ENCODE data around the gene GARIN5A.

DNA sequence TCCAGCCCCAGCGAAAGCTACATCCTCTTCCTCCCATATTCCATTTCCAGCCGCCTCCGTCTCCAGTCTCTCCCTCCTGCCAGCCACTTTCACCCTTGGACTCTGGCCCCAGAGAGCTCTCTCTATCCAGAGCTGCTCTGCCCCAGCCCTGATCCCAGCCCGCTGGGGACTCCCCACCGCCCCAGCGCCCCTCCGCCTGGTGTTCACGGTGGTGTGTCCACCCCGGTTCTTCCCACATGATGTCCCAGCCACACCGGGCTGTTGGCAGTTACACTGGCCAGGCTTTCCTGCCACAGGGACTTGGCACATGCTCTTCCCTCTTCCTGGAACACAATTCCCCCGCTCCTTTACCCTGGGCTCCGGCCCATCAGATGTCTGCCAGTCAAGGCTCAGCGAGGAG is 11.6 kb downstream of the GARIN5A start:
- TF ChIP-seq RFX5 (IDR thresholded peaks at IDR 0.05): no peak
- TF ChIP-seq EP300 (IDR thresholded peaks at IDR 0.05): no peak
- TF ChIP-seq, protein P1, sequence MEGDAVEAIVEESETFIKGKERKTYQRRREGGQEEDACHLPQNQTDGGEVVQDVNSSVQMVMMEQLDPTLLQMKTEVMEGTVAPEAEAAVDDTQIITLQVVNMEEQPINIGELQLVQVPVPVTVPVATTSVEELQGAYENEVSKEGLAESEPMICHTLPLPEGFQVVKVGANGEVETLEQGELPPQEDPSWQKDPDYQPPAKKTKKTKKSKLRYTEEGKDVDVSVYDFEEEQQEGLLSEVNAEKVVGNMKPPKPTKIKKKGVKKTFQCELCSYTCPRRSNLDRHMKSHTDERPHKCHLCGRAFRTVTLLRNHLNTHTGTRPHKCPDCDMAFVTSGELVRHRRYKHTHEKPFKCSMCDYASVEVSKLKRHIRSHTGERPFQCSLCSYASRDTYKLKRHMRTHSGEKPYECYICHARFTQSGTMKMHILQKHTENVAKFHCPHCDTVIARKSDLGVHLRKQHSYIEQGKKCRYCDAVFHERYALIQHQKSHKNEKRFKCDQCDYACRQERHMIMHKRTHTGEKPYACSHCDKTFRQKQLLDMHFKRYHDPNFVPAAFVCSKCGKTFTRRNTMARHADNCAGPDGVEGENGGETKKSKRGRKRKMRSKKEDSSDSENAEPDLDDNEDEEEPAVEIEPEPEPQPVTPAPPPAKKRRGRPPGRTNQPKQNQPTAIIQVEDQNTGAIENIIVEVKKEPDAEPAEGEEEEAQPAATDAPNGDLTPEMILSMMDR (IDR thresholded peaks at IDR 0.05): no peak
- TF ChIP-seq POLR2AphosphoS2 (conservative IDR thresholded peaks at IDR 0.05; ENCODE audit: low read length): no peak
- TF ChIP-seq POLR2A (IDR thresholded peaks at IDR 0.05; ENCODE audit: low read length): no peak
- no peak for TF ChIP-seq RAD21 (conservative IDR thresholded peaks at IDR 0.05 in 1 of 2, IDR thresholded peaks at IDR 0.05 in 1 of 2)
- TF ChIP-seq RNF2 (IDR thresholded peaks at IDR 0.05; ENCODE audit: borderline replicate concordance, low read depth): no peak
